Measurements from ENCODE around the gene ZNF20.

ZNF20 gene

GRCh38 chr19:12139885-12140544, at the start of gene ZNF20:
TSS of gene ZNF20 (minus strand) at chr19:12140350. CDS start at chr19:12140182, 168 bp downstream.
- TF ChIP-seq CTCF (IDR thresholded peaks at IDR 0.05), result no peak
- peak within 1 kb of the TSS; percentile 90 for H3K4me3 ChIP-seq
- peak; percentile 98 for DNase-seq (ENCODE audit: low spot score)
- peak within 1 kb of the TSS; percentile 84 to 90 for H3K27ac ChIP-seq

- Histone ChIP-seq H3K4me3 (peak overlapping the region; percentile 13), H3K27ac (no peak overlapping the region)
- no peak for DNase-seq (ENCODE audit: low spot score)
- no peak for TF ChIP-seq CTCF (IDR thresholded peaks at IDR 0.05)
These were observed 47.5 kb upstream of the ZNF20 start for GRCh38 chr19:12187625-12188024.

GRCh38 chr19:12180377-12180776, 40.2 kb upstream of the ZNF20 start:
- no peak overlapping the region for H3K4me3 ChIP-seq
- DNase-seq (ENCODE audit: low spot score), result no peak
- TF ChIP-seq CTCF (IDR thresholded peaks at IDR 0.05), result no peak
- no peak overlapping the region for H3K27ac ChIP-seq

GRCh38 chr19:12166626-12167025, 26.5 kb upstream of the ZNF20 start:
- Histone ChIP-seq H3K27ac (peak overlapping the region in 1 of 2 donors; percentile 7), H3K4me3 (no peak overlapping the region)
- no peak for TF ChIP-seq CTCF (IDR thresholded peaks at IDR 0.05)
- DNase-seq (ENCODE audit: low spot score), result no peak

- DNase-seq (ENCODE audit: low spot score), result no peak
- Histone ChIP-seq H3K27ac (peak overlapping the region; percentile 94 to 98), H3K4me3 (peak overlapping the region; percentile 88)
- no peak for TF ChIP-seq CTCF (IDR thresholded peaks at IDR 0.05)
These were observed 23.7 kb upstream of the ZNF20 start for GRCh38 chr19:12163826-12164225.

GRCh38 chr19:12162882-12163806, 23.0 kb upstream of the ZNF20 start, which contains the start of gene ZNF136:
TSS of gene ZNF136 (plus strand) at chr19:12163096. CDS start at chr19:12163204, 108 bp downstream.
- peak within 1 kb of the TSS; percentile 94 to 98 for H3K27ac ChIP-seq
- no peak for TF ChIP-seq CTCF (IDR thresholded peaks at IDR 0.05)
- H3K4me3 ChIP-seq, result peak within 1 kb of the TSS; percentile 88
- DNase-seq (ENCODE audit: low spot score), result peak; percentile 95

Measured in coronary artery (tissue), 2 donors.